Measurements from ENCODE around the gene SYMPK.
"Not testable (repeated sequence)": the region's sequence is repeated elsewhere in the genome, so short reads cannot be mapped to it uniquely, and the experiment has no call there.

The SYMPK gene

DNA sequence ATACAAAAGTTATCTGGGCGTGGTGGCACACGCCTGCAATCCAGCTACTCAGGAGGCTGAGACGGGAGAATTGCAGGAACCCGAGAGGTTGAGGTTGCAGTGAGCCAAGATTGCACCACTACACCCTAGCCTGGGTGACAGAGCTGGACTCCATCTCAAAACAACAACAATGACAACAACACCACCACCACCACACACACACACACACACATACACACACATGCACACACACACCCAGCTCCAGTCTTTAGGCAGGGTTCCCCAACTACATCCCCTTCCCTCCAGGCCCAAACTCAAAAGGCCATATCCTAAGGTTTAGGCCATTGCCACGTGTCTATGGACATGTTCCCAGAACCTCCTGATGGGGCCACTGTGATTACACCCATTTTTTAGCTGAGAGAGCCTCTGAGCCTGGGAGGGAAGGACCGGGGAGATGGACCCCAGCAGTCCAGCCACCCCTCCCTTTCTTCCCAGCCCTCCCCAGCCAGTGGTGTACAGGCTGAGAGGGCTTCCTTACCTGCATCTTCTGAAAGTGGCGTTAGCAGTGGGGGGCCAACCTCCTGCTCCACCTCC, 61.3 kb downstream of the SYMPK start:
- no peak for DNase-seq

DNA sequence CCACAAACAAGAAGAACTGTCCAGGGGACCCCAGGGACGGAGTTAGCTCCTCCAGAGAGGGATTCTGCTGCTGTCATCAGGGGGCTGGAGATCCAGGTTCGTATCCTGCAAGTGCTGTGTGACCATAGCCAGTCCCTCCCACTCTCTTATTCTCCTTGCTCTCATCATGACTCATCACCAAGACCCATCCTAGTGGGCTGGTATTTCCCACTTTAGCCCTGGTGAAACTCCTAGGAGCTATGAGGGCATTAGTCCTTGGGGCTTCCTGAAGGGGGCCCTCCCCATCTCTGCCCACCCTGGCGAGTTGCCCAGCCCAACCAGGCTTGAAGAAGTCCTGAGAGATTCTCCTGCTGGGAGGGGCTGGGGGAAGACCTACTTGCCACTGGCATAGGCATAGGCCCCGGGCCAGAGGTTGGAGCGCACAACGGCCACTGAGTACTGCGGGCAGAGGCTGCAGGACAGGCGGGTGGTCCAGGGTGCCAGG, 62.8 kb downstream of the SYMPK start:
- no peak for DNase-seq

DNA sequence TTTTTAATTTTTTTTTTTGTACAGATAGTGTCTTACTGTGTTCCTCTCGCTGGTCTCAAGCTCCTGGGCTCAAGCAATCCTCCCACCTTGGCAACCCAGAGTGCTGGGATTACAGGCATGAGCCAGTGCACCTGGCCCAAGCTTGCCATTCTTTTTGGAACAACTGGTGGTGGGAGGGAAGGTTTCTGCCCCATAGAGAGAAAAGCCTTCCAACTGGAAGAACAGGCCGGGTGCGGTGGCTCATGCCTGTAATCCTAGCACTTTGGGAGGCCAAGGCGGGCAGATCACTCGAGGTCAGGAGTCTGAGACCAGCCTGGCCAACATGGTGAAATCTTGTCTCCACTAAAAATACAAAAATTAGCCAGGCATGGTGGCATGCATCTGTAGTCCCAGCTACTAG, 63.4 kb downstream of the SYMPK start:
- not testable (repeated sequence) for DNase-seq

- DNase-seq, result peak; percentile 89
These were observed 63.9 kb downstream of the SYMPK start for GRCh38 chr19:45798995-45799517.

- no peak for DNase-seq
These were observed 68.3 kb downstream of the SYMPK start for GRCh38 chr19:45794627-45795026.

- no peak for DNase-seq
These were observed 69.1 kb downstream of the SYMPK start for GRCh38 chr19:45793876-45794275.

- no peak for DNase-seq
These were observed 69.8 kb downstream of the SYMPK start for GRCh38 chr19:45793178-45793564.

DNA sequence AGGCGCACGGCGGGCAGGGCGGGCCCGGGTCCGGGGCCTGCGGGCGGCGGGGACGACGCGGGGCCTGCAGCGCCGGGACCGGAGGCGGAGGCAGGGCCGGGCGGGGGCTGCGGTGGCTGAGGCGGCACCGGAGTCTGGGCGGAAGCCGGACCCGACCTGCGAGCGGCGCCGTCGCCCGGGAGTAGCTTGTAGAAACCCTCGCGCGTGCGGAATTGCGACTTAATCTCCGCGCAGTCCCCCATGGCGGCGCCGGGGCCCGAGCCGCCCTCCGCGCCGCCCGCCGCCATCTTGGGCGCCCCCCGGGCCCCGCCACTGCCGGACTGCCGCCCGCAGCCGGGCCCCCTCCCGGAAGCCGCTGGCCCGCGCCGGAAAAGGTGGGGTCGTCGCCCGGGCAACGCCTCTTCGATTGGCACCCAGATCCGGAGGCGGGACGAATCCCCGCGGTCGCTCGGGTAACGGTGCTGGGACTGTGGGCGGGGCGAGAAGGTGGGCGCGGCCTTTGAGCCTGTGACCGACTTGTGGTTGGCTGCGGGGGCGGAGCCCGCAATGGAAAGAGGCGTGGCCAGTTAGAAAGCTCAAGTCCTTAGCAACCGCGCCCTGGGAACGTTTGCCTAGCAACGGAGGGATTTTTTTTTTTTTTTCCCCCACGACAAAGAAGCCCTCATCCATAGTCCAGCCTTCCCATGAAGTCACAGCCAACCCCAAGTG, 70.3 kb downstream of the SYMPK start, which contains the start of gene DMWD:
DMWD (minus strand) TSS at position 376 of the 708 bp plus-strand sequence; CDS start at position 287, 89 bp downstream.
- DNase-seq, result peak; percentile 100

- DNase-seq, result no peak
These were observed 71.0 kb downstream of the SYMPK start for GRCh38 chr19:45791744-45792469.

- no peak for DNase-seq
These were observed 72.0 kb downstream of the SYMPK start for GRCh38 chr19:45790942-45791341.

DNA sequence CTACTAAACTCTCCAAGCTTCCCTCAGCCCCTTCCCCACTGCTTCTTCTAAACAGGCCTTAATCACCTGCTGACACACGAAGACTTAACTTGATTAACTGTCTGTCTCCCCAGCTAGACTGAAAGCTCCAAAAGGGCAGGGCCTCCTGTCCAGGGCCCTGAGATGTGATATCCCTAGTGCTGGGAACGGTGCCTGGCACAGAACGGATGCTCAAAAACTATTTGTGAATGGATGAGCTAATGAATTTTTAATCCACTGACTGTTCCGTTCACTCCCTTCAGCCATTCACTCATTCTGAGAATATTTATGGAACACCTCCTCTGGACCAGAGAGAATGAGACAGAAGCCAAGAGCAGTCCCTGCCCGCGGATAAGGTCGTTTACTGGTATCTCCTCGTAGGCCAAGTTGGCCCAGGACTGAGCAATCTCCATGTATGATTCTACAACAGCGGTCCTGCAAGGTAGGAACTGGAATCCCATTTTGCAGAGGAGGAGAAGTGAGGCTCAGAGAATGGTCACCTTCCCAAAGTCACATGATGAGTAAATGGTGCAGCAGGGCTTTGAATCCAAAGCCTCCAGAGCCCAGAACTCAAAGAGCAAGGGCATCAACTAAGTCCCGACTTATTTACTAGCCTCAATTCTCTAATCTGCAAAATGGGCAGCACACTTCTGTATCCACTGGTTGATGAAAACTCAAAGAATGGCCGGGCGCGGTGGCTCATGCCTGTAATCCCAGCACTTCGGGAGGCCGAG, 73.7 kb downstream of the SYMPK start:
- DNase-seq, result no peak

DNA sequence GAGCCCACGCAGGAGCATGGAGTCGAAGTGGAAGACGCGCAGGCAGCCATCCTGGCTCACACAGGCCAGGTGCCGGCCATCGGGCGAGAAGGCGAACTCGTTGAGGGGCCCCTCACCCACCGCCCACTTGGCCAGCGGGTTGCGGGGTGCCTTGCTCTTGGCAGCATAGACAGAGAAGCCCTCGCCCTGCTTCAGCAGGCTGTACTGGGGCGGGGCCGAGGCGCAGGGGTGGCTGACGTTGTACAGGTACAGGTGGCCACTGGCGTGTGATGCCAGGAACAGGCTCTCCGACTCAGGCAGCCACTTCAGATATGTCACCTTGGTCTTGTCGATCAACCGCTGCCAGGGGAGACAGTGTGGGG, 76.4 kb downstream of the SYMPK start:
- no peak for DNase-seq

- DNase-seq, result no peak
These were observed 77.0 kb downstream of the SYMPK start for GRCh38 chr19:45785781-45786532.

GRCh38 chr19:45785097-45785496, 77.8 kb downstream of the SYMPK start:
- no peak for DNase-seq

DNA sequence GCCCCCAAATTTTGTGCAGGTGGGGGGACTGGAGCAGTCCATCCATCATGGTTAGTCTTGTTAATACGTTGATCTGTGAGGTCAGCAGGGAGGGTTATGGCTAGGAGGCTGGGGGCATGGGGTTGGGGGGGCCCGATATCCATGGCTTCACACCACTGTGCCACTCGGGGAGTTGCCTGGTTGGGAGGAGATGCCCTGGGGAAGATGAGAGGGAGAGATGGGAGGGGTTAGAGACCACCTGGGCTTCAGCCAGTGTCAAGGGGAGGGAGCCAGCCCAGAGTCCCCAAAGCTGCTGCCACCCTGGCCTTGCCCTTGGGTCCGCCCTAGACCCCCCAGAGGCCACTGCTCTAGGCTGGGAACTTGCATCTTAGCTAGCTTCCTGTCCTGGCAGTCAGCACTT, 78.9 kb downstream of the SYMPK start:
- no peak for DNase-seq

DNA sequence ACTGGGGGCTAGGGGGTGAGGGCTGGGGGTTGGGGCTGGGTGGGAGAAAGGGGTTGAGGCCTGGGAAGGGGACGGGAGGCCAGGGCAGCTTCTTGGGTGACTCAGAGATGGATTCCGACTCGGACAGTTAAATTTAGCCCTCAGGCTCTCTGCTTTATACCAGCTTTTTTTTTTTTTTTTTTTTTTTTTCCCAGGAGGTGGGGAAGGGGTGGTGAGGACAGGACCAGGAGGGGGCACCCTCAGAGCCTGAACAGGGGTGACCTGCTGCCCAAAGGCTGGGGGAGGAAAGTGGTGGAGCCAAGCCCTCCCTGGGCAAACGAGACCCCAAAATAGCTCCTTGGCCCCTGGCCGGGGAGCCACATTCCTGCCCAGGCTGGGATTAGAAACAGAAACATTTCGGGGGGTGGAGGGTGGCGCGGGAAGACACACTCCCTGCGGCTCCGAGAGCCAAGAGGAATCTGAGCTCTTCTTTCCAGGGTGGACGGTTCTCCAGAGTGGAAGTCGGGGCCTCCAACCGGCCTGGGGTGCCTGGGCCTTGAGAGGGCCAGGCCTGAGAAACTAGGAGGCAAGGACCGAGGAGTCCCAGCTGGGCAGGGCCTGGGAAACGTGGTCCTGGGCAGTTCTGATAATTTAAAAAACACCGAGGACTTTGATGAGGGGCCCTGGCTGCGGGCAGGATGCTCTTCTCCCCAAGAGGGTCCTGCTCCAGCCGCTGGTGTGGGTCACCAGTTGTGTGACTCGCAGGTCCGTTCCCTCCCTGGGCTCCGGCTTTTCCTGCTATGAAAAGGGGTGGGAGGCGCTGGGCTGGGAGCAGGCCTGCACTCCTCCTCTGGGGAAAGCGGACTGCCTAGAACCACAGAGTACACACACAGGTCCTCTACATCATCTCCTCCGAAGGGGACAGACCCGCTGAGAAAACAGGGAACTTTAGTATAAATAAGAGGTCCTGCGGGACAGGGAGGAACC, 79.8 kb downstream of the SYMPK start:
- DNase-seq, result no peak

DNA sequence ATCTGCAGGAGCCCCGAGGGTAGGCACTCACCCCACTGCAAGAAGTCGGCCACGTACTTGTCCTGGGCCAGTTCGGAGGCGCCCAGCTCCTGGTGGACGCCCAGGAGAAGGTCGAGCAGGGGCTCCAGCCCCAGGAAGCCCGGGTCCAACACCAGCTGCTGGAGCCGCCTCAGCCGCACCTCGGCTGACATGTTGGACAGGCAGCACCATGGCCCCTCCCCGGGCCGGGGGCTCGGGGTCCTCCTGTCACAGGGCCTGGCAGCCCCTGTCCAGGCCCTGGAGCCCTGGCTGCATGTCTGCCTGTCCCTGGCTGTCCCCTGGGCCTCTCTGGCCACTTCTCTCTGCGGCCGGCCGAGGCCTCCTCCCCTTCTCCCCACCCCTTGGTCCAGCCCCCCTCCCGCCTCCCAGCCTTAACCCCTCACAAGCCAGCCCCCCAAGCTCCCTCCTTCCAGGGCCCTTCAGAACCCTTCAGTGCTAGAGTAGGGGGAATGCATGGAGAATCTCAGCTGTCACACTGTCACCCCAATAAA, 80.7 kb downstream of the SYMPK start, which contains the start of gene DMPK:
DMPK (minus strand) TSS at position 329 of the 530 bp plus-strand sequence; CDS start at position 191, 138 bp downstream.
- DNase-seq, result no peak

DNA sequence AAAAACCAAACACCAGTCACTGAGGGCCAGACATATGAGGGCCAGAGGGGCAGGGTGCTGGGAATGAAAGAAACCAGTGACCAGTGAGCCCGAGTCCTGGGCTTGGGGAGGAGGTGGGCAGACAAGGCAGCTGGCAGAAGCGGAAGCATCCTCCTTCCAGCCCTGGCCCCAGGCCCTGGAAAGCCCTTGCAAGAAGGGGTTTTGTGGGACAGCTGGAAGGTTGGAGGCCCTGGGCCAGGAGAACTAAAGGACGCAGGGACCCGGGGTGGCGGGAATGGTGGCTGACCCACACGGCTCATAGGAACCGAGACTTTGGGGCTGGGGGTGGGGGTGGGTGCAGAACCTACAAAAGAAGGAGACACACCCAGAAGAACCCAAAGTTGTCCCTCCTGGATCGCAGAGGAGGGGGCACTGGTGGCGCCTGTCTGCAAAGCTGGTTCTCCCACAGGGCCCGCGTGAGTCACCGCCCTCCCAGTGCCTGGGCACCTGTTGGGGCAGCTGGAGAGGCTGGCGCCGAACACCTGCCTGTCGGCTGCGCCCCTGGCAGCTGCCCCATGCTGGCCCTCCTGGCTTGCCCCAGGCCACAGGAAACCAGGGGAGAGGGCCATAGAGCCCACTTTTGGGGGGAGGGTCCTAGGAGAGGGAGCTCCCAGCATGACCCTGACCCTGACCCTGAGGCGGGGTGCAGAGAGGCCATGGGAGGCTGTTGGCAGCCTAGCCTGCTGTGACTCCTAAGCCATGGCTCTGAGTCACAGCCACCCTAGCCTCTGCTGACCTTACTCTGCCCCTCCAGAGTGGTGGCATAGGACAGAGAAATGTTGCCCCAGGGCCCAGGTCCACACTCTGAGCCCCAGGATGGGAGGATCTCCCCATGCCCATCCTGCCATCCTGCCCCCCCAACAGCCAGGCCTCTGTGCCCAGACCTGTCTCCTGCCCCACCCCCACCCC, 81.5 kb downstream of the SYMPK start:
- no peak for DNase-seq

Measured in eye (tissue), 1 donor.